ENCODE measurements around the gene KIF6. TPM values are rescaled to one million over a fixed set of nuclear protein-coding genes. Genes with fewer than 3 reads are reported as not detected.

Gene KIF6
- total RNA-seq, 4 donors from 2014 or later = 0.14 to 46.6 (median 0.48) TPM; not detected in 1

DNA sequence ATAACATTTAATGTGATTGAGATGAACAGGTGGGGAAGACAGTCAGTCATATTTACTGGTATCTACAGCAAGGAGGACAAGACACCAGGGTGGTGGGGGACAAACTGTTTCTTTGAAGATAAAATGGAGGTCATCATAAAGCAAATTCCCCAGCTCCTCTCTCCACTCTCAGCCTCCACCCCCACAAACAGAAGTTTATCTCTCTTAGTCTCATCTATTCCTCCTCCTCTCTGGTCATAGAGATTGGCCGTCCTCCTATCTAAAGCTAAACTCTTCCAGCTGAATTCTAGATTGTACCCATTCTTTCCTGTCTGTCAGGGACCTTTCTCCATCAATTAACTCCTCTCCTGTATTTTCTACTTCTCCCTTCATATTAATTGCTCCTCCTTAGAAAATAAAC lies 71.1 kb downstream of the KIF6 start:
- Histone ChIP-seq H3K4me1 (no peaks in the 10 kb centered on the region), H3K9me3 (no peaks in the 10 kb centered on the region), H3K4me3 (no peak overlapping the region), H3K27ac (no peak overlapping the region), H3K36me3 (no peaks in the 10 kb centered on the region), H3K27me3 (no peaks in the 10 kb centered on the region)
- WGBS, 2 donors (ENCODE audit: low coverage in 1 of 2) = 88 to 100% methylated on average over 1 of the region's 1 CpG
- TF ChIP-seq, protein P1, sequence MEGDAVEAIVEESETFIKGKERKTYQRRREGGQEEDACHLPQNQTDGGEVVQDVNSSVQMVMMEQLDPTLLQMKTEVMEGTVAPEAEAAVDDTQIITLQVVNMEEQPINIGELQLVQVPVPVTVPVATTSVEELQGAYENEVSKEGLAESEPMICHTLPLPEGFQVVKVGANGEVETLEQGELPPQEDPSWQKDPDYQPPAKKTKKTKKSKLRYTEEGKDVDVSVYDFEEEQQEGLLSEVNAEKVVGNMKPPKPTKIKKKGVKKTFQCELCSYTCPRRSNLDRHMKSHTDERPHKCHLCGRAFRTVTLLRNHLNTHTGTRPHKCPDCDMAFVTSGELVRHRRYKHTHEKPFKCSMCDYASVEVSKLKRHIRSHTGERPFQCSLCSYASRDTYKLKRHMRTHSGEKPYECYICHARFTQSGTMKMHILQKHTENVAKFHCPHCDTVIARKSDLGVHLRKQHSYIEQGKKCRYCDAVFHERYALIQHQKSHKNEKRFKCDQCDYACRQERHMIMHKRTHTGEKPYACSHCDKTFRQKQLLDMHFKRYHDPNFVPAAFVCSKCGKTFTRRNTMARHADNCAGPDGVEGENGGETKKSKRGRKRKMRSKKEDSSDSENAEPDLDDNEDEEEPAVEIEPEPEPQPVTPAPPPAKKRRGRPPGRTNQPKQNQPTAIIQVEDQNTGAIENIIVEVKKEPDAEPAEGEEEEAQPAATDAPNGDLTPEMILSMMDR (IDR thresholded peaks at IDR 0.05) = no peak
- no peak for TF ChIP-seq POLR2AphosphoS5 (IDR thresholded peaks at IDR 0.05)
- TF ChIP-seq POLR2A (IDR thresholded peaks at IDR 0.05) = no peak
- no peak for TF ChIP-seq EP300 (IDR thresholded peaks at IDR 0.05; ENCODE audit: low read depth)
- no peak for DNase-seq
- in situ Hi-C loops (cut with MboI; ENCODE audit: low pct_ligation_motif_present in 1 of 4, low pct_unique_long_range_greater_than_20kb in 1 of 4, low sequenced_read_pairs in 3 of 4) = no loop called here
- intact Hi-C loops (cut with DNase I; ENCODE audit: low total_unique reads) = no loop called here

DNA sequence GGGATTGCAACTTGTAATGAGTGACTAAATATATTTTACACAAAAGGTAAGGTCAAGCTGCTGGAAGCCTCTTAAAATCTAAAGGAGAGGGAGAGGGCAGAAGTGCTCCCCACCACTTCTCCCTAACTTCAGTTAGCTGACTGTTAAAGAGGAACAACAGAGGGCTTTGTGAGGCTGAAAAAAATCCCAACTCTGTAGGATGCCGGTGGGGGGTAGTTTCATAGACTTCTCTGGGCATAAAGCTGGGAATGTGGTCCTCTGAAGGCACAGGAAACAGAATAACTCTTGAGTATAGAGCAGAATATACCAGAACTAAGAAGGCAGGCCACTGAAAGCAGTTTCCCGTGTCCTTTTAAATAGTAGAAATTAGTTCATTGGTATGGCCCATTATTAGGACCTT lies 71.6 kb downstream of the KIF6 start:
- no peaks in the 10 kb centered on the region for H3K9me3 ChIP-seq
- in situ Hi-C loops (cut with MboI; ENCODE audit: low pct_ligation_motif_present in 1 of 4, low pct_unique_long_range_greater_than_20kb in 1 of 4, low sequenced_read_pairs in 3 of 4) (no loop called here), intact Hi-C loops (cut with DNase I; ENCODE audit: low total_unique reads) (no loop called here)
- 57 to 63% methylated on average over 2 of the region's 2 CpGs for WGBS, 2 donors (ENCODE audit: low coverage in 1 of 2)
- H3K27ac ChIP-seq = no peak overlapping the region
- no peak overlapping the region for H3K4me3 ChIP-seq
- no peak for DNase-seq
- H3K36me3 ChIP-seq = no peaks in the 10 kb centered on the region
- no peaks in the 10 kb centered on the region for H3K27me3 ChIP-seq
- H3K4me1 ChIP-seq = no peaks in the 10 kb centered on the region
- TF ChIP-seq POLR2AphosphoS5 (IDR thresholded peaks at IDR 0.05) = no peak
- TF ChIP-seq POLR2A (IDR thresholded peaks at IDR 0.05) = no peak
- TF ChIP-seq EP300 (IDR thresholded peaks at IDR 0.05; ENCODE audit: low read depth) = no peak
- TF ChIP-seq, protein P1 (IDR thresholded peaks at IDR 0.05) = no peak

DNA sequence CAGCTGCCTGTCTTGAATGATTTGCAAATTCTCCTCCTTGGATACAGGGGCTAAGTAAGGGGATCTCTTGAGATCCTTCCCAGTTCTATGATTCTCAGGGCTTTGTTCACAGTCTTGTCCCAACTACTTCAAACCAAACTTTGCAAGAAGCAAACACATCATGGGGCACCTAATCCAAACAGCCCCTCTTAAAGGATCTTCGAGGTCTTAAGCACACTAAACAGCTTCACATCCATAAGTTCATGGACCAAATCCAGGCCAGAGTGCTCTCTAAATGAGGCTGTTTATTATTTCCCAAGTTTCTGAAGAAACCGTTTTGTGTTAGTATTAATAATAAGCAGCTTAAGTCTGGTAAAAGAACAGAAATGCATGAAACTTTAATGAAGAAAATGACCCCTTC lies 75.2 kb downstream of the KIF6 start:
- in situ Hi-C loops (cut with MboI; ENCODE audit: low pct_ligation_motif_present in 1 of 4, low pct_unique_long_range_greater_than_20kb in 1 of 4, low sequenced_read_pairs in 3 of 4) (no loop called here), intact Hi-C loops (cut with DNase I; ENCODE audit: low total_unique reads) (no loop called here)
- no peak overlapping the region for H3K27ac ChIP-seq
- H3K4me1 ChIP-seq = no peaks in the 10 kb centered on the region
- H3K36me3 ChIP-seq = no peaks in the 10 kb centered on the region
- H3K4me3 ChIP-seq = no peak overlapping the region
- H3K9me3 ChIP-seq = no peaks in the 10 kb centered on the region
- TF ChIP-seq EP300 (IDR thresholded peaks at IDR 0.05; ENCODE audit: low read depth) (no peak), POLR2A (IDR thresholded peaks at IDR 0.05) (no peak), POLR2AphosphoS5 (IDR thresholded peaks at IDR 0.05) (no peak)
- TF ChIP-seq, protein P1 (IDR thresholded peaks at IDR 0.05) = no peak
- no peak for DNase-seq
- no peaks in the 10 kb centered on the region for H3K27me3 ChIP-seq
- 30 to 50% methylated on average over 2 of the region's 2 CpGs for WGBS, 2 donors (ENCODE audit: low coverage in 1 of 2)

DNA sequence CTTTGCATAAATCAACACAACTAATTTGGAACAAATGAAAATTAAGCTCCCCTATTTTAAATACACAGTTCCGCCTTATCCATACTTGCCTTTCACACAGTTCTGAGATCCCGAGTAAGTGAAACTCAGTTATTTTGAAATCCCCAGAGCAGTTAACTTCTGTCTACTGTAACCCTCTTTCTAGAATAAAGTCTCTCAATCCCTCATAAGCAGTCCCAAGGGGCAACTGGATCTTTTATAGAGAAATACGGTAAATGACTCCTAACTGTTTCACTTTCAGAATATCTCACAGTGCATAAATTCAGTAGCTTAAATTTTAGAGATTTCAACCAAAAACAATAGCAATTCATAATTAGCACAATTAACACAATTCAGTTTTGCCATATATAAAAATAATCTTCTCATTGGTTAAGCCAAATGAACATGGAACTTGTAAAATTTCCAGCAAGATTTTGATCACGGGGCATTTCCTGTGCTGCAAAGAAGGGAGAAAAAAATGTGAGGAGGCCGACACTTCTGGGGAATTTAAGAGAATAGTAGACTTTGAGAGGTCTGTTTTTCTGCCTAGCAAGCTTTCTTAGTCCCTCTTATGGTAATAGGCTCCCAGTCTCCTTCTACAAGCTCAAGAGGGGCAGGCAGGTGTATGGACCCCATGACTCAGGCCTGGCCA lies 78.3 kb downstream of the KIF6 start:
- Histone ChIP-seq H3K27ac (no peak overlapping the region), H3K27me3 (no peaks in the 10 kb centered on the region), H3K36me3 (no peaks in the 10 kb centered on the region), H3K9me3 (no peaks in the 10 kb centered on the region), H3K4me3 (no peak overlapping the region), H3K4me1 (no peaks in the 10 kb centered on the region)
- intact Hi-C loops (cut with DNase I; ENCODE audit: low total_unique reads) = no loop called here
- WGBS, 2 donors (ENCODE audit: low coverage in 1 of 2) = 72 to 77% methylated on average over 5 of the region's 5 CpGs
- in situ Hi-C loops (cut with MboI; ENCODE audit: low pct_ligation_motif_present in 1 of 4, low pct_unique_long_range_greater_than_20kb in 1 of 4, low sequenced_read_pairs in 3 of 4) = no loop called here
- no peak for DNase-seq
- TF ChIP-seq, protein P1 (IDR thresholded peaks at IDR 0.05) = no peak
- no peak for TF ChIP-seq POLR2AphosphoS5 (IDR thresholded peaks at IDR 0.05)
- TF ChIP-seq EP300 (IDR thresholded peaks at IDR 0.05; ENCODE audit: low read depth) = no peak
